Activated CD8-positive, alpha-beta memory T cell treated with anti-CD3 and anti-CD28 coated beads, Interleukin-2, amount 50 U/mL, for 4 hours (primary cell): ENCODE data around the gene KIRREL3.
"Not testable (repeated sequence)": the region's sequence is repeated elsewhere in the genome, so short reads cannot be mapped to it uniquely, and the experiment has no call there.

Source experiments
- DNase-seq: peaks from one replicate; pipeline ENCODE4 v3.0.0-alpha.2; 2020

Gene KIRREL3

DNA sequence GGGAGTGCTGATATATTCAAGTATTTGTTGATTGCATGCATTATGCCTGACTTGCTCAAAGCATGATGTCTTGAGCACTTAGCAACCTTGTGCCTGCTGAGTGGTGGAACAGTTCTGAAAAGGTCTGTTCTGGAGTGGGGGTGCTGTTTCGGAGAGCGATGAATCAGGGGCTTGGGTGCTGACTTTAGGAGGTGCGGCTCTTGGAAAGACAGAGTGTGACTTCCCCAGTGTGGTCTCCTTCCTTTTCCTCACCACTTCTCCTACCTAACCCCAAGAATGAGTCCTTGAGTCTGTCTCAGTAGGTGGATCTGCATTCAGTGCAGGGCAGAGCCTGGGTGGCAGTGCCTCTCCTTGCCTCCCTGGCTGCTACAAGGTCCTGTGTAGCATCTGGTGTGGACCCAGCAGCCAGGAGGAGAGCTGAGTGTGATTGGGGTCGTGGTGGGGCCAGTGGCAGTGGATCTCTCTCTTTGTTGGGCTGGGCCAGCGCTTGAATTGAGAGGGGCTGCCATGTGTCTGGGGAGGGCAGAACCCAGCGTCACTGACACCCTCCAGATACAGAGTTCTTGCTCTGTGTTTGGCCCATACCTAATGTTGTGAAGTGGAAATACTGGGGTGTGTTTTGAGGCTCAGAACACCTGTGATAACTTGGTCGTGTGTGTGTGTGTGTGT, 609.1 kb downstream of the KIRREL3 start:
- no peak for DNase-seq

DNA sequence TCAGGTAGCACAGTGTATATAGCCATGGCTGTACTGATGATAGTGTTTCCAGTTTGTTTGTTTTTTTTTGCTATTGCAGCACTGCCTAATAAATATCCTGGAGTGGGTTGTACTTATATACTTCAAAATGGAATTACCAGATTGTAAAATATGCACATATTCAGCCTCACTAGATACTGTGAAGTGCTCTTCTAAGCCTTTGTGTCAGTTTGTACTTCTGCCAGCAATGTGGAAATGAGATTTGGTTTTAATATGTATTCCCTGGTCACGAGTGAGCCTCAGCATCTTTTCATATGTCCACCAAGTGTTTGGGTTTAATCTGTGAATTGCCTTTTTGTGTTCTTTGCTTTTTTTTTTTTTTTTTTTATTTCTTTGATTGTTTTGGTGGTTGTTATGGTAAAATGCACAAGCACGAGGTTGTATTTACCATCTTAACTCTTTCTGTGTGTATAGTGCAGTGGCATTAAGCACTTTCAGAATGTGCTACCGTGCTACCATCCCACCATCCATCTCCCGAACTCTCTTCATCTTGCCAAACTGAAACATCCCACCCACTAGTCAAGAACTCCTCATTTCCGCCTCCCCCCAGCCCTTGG, 610.2 kb downstream of the KIRREL3 start:
- DNase-seq, result no peak

GRCh38 chr11:126387857-126388256, 612.7 kb downstream of the KIRREL3 start:
- no peak for DNase-seq

- not testable (repeated sequence) for DNase-seq
Measured at GRCh38 chr11:126386729-126387071, 613.9 kb downstream of the KIRREL3 start.

- DNase-seq, result no peak
Measured at GRCh38 chr11:126385991-126386728, 614.4 kb downstream of the KIRREL3 start.

GRCh38 chr11:126384449-126385070, 616.0 kb downstream of the KIRREL3 start:
- no peak for DNase-seq

DNA sequence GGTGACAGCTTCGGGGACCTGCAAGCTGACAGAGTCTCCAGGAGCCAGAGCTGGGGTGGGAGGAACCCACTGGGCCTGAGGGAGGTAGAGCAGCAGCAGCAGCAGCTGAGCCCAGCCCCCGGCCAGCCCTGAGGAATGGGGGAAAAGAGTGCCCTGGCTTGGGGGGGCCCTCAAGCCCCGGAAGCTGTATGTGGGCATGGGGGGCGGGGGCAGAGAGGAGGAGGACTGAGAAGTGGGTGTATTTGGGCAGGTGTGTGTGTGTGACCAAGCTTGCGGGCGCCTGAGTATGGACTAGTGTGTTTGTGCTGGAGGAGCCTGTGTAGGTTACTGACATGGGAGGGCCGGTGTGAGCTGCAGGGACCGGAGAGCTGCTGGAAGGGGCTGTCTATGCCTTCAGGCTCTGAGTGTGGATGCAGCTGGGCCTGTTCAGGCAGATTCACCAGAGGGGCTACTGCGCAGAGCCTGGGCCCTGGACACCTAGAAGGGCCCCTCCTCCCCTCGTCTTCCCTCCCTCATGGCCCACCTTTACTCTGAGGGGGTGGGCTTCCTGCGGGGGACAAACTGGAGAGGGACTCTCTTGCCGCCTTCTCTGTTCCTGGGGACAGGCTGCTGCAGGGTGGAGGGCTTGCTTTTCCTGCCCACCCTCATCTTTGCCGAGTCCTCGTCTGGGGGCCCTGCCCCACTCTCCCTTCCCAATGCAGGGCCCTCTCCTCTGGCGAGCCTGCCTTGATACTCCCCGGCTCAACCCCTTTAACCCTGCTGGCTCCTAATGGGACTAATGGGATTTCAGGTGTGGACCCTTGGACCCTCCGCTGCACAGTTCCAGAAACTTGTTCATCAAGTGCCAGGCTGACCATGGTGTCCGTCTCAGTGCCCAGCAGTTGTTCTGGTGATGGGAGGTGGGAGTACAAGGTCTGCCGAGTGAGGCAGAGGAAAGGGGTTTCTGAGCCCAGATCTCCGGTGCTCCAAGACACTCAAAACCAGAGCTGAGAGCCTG, 616.9 kb downstream of the KIRREL3 start:
- no peak for DNase-seq

GRCh38 chr11:126382641-126383040, 617.9 kb downstream of the KIRREL3 start:
- not testable (repeated sequence) for DNase-seq

DNA sequence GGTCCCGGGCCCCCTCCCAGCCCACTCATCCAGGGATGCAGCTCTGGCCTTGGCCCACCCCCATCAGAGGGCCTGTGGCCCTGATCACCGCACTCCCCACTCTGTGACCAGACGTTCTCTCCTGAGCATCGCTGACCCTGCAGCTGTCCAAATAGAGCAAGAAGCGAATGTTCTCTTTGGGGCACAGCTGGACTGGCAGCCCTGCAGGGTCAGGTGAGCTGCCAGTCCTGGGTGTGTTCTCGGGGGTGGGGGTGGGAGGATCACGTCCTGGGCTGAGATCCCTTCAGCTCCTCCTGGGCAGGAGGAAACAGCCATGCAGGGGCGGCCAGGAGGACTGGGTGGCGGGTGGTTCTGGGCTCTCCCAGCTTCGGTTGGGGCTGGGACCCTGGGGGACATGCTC, 618.6 kb downstream of the KIRREL3 start:
- not testable (repeated sequence) for DNase-seq

- no peak for DNase-seq
Measured at GRCh38 chr11:126380909-126381308, 619.7 kb downstream of the KIRREL3 start.

DNA sequence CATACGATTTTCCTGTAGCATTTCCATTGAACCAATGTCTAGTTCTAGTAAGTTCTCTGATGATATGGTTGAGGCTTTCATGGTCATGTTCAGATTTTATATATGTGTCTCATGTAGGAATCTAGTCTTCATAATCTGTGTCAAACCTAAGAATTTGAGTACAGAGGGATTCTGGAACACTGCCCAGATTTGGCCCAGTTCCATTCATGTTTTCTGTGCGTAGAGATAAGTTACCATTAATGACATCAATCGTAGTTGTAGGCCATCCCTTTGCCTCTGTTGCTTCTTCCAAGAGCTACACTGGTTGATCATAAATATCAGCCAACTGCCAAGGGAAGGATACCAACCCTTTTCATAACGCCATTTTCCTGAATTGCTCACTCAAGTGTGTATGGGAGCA, 621.8 kb downstream of the KIRREL3 start:
- no peak for DNase-seq

- no peak for DNase-seq
Measured at GRCh38 chr11:126375726-126376125, 624.8 kb downstream of the KIRREL3 start.

- not testable (repeated sequence) for DNase-seq
Measured at GRCh38 chr11:126374562-126375300, 625.8 kb downstream of the KIRREL3 start.

DNA sequence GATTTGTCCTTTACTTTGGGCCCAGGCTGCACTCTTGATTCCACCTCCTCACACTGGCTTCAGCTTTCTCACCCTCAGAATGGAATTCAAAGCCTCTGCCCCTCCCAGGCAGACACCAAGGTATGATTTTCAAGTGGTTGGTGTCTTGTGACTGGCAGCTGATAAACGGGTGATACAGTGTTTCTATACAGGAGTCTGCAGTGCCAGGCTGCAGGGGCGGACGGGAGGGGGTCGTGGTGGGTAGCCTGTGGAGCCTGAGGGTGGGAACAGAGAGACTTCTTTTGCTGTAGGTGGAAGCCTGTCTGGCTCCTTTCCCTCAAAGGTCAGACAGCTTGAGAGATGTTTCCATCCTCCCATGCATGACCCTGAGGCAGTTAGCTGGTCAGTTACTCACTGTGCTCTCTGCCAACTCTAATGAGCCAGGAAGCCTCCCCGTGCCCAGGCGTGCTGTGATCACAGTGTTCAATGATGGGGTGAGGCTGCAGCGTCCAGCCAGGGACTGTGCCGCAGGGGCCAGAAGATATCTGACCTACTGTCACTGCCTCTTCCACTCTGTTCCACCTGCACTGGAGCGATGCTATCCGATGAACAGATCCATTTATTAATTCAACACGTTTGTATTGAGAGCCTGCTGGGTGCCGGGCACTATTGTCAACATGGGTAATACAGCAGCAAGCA, 627.0 kb downstream of the KIRREL3 start:
- not testable (repeated sequence) for DNase-seq
